HG03469 (cell line): ENCODE measurements around the gene RASGRP1.

ENCODE experiments used
- ATAC-seq: cut with Tn5 transposase; IDR thresholded peaks from one replicate; pipeline ENCODE4 v1.9.1; 2021; ENCODE audit warnings: mild to moderate bottlenecking, moderate library complexity, moderate number of reproducible peaks; ENCODE audit not compliant: unreplicated experiment

Gene RASGRP1

DNA sequence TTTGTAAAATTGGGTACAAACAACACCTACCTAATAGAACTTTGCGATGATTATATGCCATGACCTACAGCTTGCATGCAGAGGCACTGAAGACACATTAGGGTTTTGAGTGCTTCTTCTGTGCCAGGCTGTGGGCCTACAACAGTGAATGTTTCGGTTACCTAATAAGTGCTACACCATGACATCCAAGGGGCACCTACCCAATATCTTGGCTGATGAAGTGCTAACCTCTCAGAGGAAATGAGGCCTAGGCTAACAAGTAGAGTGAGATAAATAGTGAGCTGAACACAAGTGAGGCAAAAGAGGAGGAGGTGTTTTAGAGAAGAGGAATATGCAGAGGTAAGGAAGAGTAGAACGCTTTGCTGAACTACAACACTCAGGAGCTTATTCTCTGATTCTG is 12.2 kb upstream of the RASGRP1 start:
- no peak for ATAC-seq

DNA sequence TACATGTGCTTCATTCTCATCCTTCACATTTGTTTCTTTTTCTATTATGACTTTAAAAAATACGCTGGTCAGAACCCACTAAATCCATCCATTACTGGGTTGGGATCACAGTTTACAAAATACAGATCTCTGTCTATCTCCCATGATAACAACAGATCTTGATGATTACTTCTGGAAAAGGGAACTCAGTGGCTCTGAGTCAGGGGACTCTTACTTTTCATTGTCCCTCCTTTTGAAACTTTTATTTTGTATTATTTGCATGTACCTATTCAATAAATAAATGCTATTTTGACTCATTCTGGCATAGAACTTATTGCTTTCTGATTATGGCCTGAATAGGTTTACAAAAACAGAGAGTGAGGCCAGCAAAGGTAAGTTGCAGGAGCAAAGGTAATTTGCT is 11.6 kb upstream of the RASGRP1 start:
- ATAC-seq, result no peak

DNA sequence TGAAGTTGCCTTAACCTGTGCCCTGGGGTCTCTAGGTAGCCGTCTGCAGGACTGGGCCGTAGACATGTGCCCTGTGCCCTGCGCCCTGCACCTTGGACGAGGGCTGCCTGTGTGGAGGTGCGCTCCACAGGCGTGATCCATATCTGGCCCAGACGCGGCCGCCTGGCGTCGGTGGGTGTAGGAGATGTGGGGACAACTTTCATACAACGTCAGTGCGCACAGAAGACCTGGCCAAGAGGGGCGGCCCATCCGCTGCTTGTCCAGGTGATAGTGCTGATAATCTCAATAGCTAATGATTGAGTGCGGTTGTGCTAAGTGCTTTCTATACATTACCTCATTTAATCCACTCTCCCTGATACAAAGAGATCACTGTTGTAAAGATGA is 665 bp upstream of the RASGRP1 start:
- ATAC-seq, result no peak

DNA sequence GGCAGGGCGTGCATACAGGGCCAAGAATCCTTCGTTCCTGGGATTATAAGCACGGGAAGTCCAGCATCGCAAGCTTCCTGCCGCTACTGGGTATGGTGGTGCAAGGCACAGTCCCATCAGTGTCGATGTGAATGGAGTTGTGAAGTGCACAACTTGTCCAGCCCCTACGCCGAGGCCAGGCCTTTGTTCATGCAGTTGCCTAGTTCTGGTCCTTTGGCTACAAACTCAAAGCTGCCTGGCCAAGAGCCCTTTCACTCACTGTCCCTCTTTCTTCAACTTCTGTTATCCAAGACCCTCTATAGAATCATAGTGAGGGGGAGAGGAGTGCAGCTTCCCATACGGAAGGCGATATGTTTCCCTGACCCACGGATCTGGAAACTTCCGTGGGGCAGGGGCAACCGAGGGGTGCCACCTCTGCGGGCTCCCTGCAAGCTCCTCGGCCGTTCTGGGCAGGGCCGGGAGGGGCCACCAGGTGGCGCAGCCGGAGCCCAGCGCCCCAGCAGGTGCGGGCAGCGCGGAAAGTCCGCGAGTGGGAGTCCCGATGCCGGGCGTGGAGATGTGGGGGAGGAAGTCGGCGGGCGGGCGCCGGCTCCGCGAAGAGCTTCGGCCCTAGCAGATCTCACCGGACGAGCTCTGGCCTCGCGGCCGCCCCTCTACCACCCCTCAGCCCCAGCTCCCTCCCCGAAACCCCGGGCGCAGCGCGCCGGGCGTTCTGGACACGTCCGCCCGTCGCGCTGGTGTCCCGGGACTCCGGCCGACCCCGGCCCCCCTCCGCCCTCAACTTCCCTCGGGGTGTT is 693 bp downstream of the RASGRP1 start:
- ATAC-seq, result peak; percentile 34

DNA sequence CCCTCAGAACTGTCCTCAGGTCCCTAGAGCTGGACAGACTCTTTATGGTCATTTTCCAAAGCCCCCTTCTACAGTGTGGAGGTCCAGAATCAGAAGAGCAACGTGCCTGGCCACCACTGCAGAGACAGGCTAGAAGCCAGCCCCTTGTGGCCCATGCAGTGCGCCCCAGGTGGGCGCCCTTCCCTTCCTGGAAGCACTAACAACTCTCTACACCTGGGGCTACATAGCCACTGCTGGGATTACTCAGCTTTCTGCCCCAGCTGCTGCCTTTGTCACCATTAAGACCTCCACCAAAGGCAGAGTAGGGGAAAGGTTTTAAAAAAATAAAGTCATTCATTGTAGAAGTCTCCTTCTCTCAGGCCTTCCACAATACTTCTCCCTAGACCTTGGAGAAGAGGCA is 2.3 kb downstream of the RASGRP1 start:
- ATAC-seq, result no peak

DNA sequence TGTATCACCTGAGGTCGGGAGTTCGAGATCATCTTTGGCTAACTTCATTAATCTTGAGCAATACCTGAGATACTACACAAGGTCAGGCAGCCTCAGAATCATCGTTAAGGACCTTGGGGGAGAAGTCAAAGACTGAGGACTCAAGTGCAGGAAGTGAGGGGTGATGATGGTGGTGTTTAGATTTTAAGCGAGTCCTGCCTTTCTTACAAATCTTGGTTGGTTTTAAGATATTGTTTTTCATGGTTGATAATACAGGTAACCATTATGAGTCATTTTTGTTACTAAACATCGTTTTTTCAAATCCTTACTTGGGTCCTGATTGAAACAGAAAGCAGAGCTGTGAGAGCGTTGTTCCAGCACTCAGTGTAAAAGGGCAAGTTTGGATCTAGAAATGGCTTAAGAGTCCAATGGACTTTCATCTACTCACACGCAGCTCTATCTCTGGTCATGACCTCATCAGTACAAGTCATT is 4.1 kb downstream of the RASGRP1 start:
- peak; percentile 29 for ATAC-seq

DNA sequence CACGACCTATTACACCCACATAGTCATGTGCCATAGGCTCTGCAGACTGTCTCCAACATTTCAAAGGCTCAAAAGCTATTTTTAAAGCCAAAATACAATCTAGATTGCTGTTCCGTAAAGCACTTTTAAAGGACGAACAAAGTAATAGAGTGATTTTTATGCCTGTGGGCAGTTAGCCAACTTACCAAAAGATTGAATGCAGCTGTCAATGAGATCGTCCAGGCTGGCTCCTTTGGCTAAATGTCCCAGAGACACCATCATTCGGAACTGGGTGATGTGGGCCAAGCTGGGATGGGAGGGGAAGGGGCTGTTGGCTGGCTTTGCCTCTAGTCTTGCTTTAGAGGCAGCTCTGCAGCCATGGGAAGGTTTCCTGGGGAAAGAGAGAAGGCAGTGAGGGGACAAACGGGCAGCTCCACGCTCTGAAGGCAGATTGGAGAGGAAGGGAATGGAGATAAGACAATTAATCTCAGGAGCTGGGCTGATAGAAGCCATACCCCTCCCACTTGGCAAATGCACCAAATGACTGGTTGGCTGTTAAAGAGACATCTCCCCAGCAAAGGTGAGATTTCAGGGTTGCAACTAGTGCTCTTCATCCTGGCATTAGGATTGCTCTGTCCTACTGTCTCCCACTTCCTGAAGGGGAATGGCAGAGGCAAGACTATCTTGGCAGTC is 4.8 kb downstream of the RASGRP1 start:
- no peak for ATAC-seq

DNA sequence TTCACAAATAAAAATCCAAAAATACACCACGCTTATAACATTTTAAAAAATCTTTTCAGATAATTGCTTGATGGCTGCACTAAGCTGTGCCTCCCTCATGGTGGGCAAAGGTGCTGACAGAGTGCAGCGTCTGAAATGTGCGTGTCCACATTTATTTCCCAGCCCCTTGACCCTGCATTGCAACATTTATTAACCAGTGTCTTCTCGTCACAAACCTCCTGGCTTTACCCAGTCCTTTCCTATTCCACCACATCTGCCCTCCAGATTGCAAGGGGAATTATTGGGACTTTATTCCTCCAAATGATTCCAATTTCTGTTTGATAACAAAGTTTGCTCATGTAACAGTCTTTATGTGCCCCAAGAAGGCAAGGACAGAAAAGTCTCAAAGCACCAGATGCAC is 5.5 kb downstream of the RASGRP1 start:
- ATAC-seq, result no peak

DNA sequence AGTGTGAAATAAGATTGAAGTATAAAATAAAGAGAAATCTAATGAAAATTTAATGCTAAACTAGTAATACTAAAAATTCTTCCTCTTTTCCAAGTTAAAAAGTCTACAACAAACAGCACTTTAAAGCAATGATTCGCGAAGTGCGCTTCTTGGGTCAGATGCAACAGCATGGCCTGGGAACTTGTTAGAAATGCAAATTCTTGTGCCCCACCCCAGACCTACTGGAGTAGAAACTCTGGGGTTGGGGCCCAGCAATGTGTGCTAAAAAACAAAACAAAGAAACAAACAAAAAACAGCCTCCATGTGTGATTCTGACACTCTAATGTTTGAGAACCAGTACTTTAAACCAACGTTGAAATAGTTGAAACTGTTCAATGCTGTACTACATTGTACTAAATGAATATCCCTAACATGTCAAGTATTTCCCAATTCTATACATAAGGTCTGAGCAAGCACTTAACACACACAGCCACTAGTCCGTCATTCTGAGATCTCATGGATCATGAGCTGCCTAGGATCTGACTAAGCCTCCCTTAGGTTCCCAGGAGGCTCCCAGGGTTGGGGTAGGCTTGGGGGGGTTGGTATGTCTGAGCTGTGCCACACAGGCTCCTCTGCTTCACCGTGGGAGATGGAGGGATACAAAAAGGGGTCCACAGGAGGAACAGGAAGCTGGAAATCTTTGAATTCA is 6.1 kb downstream of the RASGRP1 start:
- ATAC-seq, result no peak

DNA sequence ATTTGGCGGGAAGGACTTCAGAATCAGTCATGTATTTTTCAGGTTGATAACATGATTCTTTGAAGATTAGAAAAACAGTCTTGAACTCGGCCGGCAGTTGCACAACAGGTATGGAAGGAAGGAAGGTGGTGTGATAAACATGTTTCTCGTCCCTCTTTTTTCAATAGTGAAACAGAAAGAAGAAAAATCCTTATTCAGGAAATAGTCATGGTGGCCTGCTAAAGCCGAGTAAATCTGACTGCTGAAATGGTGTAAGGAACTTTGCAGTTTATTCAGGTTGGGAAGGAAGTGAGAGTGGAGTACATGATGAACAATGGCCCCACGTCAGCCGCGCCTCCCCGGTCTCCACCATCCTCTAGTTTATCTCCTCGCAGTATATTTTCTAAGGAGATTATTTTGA is 6.7 kb downstream of the RASGRP1 start:
- ATAC-seq, result no peak

DNA sequence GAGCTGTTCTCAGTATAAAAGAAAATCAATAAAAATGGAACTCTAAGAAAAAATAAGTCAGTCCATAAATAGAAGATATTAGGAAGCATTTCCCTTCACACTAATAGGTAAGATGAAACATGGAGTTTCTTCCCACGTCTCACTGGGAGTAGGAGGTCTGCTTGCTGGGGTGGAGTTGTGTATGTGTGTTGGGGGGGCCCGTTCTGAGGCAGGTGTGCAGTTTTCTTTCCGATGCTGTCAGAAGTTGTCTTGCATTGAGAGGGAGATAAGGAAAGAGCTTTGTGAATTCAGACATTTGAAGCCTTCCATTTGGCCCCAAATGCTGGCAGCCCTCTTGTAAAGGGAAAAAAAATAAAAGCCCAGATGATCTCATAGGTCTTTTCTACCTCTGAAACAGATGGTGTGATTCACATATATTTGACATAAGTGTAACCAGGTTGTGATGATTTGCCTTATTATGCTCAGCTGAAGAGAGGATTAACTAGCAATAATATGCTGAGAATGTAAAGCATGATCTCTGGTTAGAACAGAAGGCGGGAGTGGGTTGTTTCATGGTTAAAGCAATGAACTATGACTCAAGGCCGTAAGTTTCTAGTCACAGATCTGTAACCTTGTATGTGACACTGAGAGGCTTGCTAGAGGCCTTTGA is 8.8 kb downstream of the RASGRP1 start:
- ATAC-seq, result no peak

DNA sequence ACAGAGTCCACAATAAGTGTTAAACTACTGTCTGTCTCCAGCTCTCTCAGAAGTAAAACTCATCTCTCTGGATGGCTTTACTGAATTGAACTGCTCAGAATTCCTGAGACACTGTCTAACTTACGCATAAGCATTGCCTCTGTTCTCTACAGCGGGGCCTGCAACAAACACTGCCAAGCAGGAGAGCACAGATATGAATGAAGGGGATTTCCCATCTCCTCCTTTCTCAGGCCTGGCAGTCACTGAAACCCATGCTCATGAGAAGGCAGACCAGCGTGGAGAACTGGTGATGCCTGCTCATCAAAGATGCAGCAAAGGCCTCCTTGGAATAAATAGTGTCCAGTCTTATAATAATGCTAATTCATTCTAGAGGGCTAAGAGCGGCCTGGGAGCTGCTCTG is 10.3 kb downstream of the RASGRP1 start:
- ATAC-seq, result peak; percentile 47

DNA sequence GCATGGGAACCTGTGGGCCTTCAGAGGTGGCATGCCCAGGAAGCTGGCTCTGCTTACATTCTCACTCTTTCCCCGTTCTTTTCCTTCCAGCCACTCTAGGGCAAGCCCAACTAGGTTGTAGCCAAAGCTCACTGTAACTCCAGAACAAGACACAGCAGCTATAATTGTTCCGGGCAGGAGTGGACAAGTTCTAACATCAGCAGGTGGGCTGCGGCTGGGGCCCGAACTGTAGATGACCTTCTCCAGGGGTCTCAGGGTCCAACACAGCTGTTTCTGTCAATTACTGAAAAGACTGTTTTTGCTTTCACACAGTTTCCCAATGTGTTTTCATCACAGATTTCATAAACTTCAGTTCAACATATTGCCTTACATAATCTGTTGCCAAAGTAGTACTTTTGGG is 11.5 kb downstream of the RASGRP1 start:
- ATAC-seq, result no peak

DNA sequence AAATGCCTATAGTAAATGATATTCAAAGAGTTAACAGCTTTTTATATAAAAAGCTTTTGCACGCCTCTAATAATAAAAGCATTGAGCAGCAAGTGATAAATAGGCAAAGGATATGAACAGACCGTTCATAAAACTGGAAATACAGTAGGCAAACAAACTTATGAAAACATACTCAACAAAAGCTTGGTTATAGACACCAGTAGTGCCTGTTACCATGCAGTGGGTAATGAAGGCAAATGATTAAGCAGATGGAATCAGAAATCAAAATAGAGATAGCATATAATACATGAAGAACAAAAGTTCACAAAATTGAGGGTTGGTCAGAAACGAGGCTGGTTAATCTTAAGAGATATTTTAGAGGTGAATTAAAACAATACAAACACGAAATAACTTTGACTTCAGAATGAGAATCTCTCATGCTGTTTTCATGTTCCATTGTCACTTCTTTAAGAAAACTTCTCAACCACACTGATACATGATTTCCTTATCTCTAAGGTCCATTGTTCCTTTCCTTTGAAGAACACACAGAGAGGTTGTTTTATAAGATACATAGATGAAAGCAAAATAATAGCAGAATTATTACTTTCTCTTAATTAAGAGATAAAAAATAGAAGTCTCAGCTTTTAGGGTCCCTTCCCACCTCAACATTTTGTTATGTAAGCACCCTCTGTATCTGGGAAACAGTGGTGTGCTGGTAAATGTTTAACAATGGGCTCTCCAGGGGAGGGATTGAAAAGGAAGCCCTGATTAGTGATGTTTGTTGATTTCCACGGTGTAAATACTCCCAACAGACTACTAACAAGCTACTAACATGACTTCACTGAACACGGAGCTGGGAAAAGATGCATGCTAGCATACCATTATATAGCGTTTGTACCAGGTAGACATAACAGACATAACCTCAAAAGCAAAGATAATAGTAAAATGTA is 12.6 kb downstream of the RASGRP1 start:
- ATAC-seq, result no peak

DNA sequence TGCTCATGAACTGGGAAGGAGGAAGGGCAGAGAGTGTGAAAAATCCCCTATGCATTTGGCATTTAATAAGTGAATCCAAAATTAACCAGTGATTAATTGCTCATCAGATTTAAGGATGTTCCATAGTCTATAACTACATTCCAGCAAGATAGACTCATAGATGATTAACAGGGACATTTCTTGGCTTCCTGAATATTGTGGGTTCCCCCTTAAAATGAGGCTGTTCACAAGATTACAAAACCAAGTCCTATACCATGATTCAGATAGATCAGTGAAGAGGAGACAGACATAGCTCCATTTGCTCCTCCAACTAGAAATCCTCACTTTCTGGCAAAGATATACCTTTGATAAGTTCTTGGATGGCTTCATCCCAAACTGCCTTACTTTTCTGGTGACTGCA is 15.4 kb downstream of the RASGRP1 start:
- no peak for ATAC-seq

DNA sequence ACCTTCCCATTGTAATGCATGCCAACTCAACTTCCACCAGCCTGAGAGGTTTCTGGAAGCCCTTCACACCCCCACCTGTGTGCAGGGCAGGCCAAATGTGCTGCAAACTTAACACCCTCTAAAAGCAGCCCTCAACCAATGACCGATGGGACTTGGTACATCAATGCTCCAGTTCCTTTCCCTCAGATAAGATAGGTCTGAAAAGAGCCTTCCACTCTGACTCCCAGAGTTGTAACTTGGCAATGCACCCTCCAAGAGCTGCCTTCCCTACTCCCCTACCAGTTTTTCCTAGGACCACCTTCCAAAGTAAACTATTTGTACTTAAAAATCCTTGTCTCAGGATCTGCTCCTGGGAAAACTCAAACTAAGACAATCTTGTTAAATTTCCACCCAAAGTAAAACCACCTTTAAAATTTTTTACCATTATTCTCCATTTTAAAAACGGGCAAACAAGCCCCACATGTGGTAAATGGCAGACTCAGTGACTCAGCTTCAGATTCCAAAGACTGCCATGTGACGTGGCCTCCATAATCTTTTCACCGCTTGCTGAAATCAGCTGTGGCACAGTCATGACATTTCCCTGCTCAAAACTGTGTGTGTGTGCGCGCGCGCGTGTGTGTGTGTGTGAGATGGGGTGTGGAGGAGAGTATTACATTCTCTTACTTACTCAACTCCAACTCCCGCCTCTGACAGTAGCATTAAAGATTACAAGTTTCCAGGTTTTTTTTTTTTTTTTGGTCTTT is 17.2 kb downstream of the RASGRP1 start:
- no peak for ATAC-seq

DNA sequence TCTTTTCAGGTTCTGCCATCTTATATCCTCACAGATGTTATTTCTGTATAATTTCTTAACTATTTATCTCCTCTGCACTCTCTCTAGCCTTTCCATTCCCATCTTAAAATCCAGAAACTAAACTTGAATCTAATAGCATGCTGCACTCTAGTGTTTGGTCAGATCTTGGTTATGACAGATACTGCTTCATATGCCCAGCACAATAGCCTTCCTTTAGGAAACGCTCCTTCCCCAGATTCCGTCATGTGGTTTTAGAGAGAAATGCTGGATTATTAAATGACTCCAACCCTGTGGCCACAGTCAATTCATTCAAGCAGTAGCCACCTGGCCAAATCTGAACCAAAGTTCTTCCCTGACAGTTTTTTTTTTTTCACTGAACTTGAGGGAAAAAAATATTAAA is 19.4 kb downstream of the RASGRP1 start:
- ATAC-seq, result no peak

DNA sequence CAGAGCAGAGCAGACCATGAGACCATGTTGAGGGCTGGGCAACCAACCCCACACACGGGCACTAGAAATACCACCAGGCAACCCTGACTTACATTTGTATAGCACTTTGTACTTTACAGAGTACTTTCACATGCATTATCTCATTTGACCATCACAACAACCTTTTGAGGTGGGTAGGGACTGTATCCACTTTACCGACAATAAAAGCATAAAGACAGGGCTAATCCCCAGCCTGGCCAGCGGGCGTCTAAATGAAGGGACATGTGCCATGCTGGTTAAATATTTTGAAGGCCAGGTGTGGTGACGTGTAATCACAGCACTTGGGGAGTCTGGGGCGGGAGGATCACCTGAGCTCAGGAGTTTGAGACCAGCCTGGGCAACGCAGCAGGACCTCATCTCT is 23.6 kb downstream of the RASGRP1 start:
- no peak for ATAC-seq

DNA sequence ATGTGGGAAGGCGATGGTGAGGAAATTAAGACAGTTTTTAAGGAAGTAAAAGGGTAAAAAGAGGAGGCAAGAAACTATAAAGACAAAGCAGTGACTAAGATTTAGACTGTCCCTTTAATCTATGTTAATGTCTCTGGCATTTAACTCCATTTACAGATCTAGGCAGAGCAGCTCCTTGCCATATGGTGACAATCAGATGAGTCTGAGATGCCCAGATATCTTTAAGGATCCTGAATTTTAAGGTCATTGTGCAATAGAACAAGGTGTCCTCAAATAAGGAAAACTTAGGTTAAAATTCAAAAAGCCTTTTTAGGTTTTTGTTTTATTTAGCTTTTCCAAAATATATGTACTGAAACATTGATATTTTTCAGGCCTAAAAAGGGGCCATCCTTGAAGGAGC is 24.1 kb downstream of the RASGRP1 start:
- no peak for ATAC-seq

DNA sequence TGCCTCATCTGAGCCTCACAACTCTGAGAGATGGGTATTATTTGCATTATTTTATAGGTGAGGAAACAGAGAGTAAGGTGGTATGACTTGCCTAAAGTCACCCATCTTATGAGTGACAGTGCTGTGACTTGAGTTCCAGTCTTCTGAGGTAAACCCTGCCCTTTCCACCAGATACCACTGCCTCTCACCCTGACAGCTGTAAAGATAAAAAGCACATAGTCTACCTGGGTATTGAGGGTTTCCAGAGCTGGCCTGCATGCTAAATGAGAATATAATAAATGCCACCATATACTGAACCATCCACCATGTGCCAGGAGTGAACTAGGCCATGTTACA is 25.6 kb downstream of the RASGRP1 start:
- no peak for ATAC-seq
